ENCODE results near the gene ALOX5AP.

Gene ALOX5AP

GRCh38 chr13:30800107-30800506, 64.8 kb downstream of the ALOX5AP start:
- DNase-seq, result no peak

GRCh38 chr13:30802501-30802900, 67.2 kb downstream of the ALOX5AP start:
- no peak for DNase-seq

GRCh38 chr13:30802953-30803478, 67.7 kb downstream of the ALOX5AP start:
- peak; percentile 95 for DNase-seq

GRCh38 chr13:30803749-30804148, 68.4 kb downstream of the ALOX5AP start:
- DNase-seq, result no peak

- DNase-seq, result peak; percentile 40
Measured at GRCh38 chr13:30804474-30804873, 69.1 kb downstream of the ALOX5AP start.

GRCh38 chr13:30805132-30805537, 69.8 kb downstream of the ALOX5AP start:
- DNase-seq, result no peak

- DNase-seq, result no peak
Measured at GRCh38 chr13:30805603-30806011, 70.3 kb downstream of the ALOX5AP start.

GRCh38 chr13:30806784-30807183, 71.4 kb downstream of the ALOX5AP start:
- no peak for DNase-seq

- DNase-seq, result peak; percentile 64
Measured at GRCh38 chr13:30807392-30807791, 72.0 kb downstream of the ALOX5AP start.

- DNase-seq, result no peak
Measured at GRCh38 chr13:30808600-30808999, 73.3 kb downstream of the ALOX5AP start.

- DNase-seq, result no peak
Measured at GRCh38 chr13:30809787-30810186, 74.4 kb downstream of the ALOX5AP start.

- DNase-seq, result no peak
Measured at GRCh38 chr13:30810261-30810701, 74.9 kb downstream of the ALOX5AP start.

GRCh38 chr13:30810801-30811200, 75.5 kb downstream of the ALOX5AP start:
- no peak for DNase-seq
